HepG2 (cell line): ENCODE data around the gene REPIN1. TPM values are rescaled to one million over a fixed set of nuclear protein-coding genes. Genes with fewer than 3 reads are reported as not detected.

ENCODE experiments used
- AKNA ChIP-seq: sonication (generic); formaldehyde crosslinking; IDR thresholded peaks from 2 replicates; pipeline ENCODE4 v1.4.0; 2020; ENCODE audit warnings: missing genetic modification reagents, borderline replicate concordance
- BHLHE40 ChIP-seq: IDR thresholded peaks from 2 replicates; pipeline ENCODE4 v1.6.1; 2011; ENCODE audit warnings: low read length, improper control_type of control experiment
- DNMT3B ChIP-seq: conservative IDR thresholded peaks from 2 replicates; pipeline ENCODE4 v1.6.1; 2016; ENCODE audit warnings: missing biosample characterization, control low read depth
- E2F2 ChIP-seq: sonication (generic); formaldehyde crosslinking; IDR thresholded peaks from 2 replicates; pipeline ENCODE4 v1.4.0; 2020; ENCODE audit warnings: missing genetic modification reagents, borderline replicate concordance
- GTF2F1 ChIP-seq: fragments of 150-350 bp; IDR thresholded peaks from 2 replicates; pipeline ENCODE4 v1.6.1; 2014; ENCODE audit warnings: low read length
- HNRNPUL1 ChIP-seq: fragments of 200-400 bp; formaldehyde crosslinking; IDR thresholded peaks from 2 replicates; pipeline ENCODE4 v1.6.1; 2017; ENCODE audit warnings: low read depth, mild to moderate bottlenecking, low read length, moderate library complexity
- HOXA3 ChIP-seq: sonication (generic); formaldehyde crosslinking; IDR thresholded peaks from 2 replicates; pipeline ENCODE4 v1.5.0; 2020; ENCODE audit warnings: missing genetic modification reagents
- MYNN ChIP-seq: sonication (generic); formaldehyde crosslinking; IDR thresholded peaks from 2 replicates; pipeline ENCODE4 v1.4.0; 2020; ENCODE audit warnings: mild to moderate bottlenecking, low read depth, missing genetic modification reagents
- PRPF4 ChIP-seq: fragments of 200-400 bp; formaldehyde crosslinking; IDR thresholded peaks from 2 replicates; pipeline ENCODE4 v1.6.1; 2016; ENCODE audit warnings: low read length, low read depth; ENCODE audit not compliant: poor library complexity, severe bottlenecking
- RBFOX2 ChIP-seq: fragments of 200-400 bp; formaldehyde crosslinking; IDR thresholded peaks from 2 replicates; pipeline ENCODE4 v1.6.1; 2017; ENCODE audit warnings: low read depth, mild to moderate bottlenecking, low read length
- RXRB ChIP-seq: IDR thresholded peaks from 2 replicates; pipeline ENCODE4 v1.6.1; 2016; ENCODE audit warnings: borderline replicate concordance, missing genetic modification reagents, missing compliant biosample characterization
- SMAD9 ChIP-seq: sonication (generic); formaldehyde crosslinking; IDR thresholded peaks from 2 replicates; pipeline ENCODE4 v1.5.1; 2020; ENCODE audit warnings: mild to moderate bottlenecking, missing genetic modification reagents
- SRSF4 ChIP-seq: fragments of 200-400 bp; formaldehyde crosslinking; IDR thresholded peaks from one replicate; pipeline ENCODE4 v1.6.1; 2018; ENCODE audit warnings: mild to moderate bottlenecking, low read depth, low read length, moderate library complexity; ENCODE audit not compliant: poor library complexity, severe bottlenecking
- THAP11 ChIP-seq: IDR thresholded peaks from 2 replicates; pipeline ENCODE4 v1.6.1; 2016; ENCODE audit warnings: missing biosample characterization, missing genetic modification reagents
- TRIM24 ChIP-seq: sonication (generic); formaldehyde crosslinking; IDR thresholded peaks from 2 replicates; pipeline ENCODE4 v1.8.0; 2022; ENCODE audit warnings: mild to moderate bottlenecking, missing genetic modification reagents
- ZBTB8A ChIP-seq: sonication (generic); formaldehyde crosslinking; IDR thresholded peaks from 2 replicates; pipeline ENCODE4 v1.4.0; 2020; ENCODE audit warnings: mild to moderate bottlenecking, low read depth, missing genetic modification reagents, borderline replicate concordance
- ZNF275 ChIP-seq: sonication (generic); formaldehyde crosslinking; IDR thresholded peaks from 2 replicates; pipeline ENCODE4 v1.8.0; 2022; ENCODE audit warnings: missing genetic modification reagents, mild to moderate bottlenecking, inconsistent platforms, borderline replicate concordance
- ZNF562 ChIP-seq: sonication (generic); formaldehyde crosslinking; IDR thresholded peaks from 2 replicates; pipeline ENCODE4 v1.8.0; 2022; ENCODE audit warnings: missing genetic modification reagents, borderline replicate concordance
- ZNF878 ChIP-seq: sonication (generic); formaldehyde crosslinking; IDR thresholded peaks from 2 replicates; pipeline ENCODE4 v1.8.1; 2023; ENCODE audit warnings: mild to moderate bottlenecking, missing genetic modification reagents, moderate library complexity
- polyA plus RNA-seq, 8 experiments: library from polyadenylated mRNA; depleted of rRNA in 3 of 8; stranded (reverse) in 7 of 8; unstranded in 1 of 8; fragments of >200 nt; fragmentation: Illumina TruSeq in 4 of 8; extraction: Trizol in 4 of 8; gene quantifications; 2 replicates each; pipeline versions ENCODE4 v1.2.1 to v1.2.3, GENCODE V29; 2011 to 2016; ENCODE audit warnings: low read depth in 4 of 8, missing spikeins in 1 of 8, mixed read lengths in 1 of 8; ENCODE audit not compliant: insufficient read depth in 1 of 8
- total RNA-seq, 5 experiments: library from RNA; depleted of rRNA; stranded (reverse); fragments of >200 nt; fragmentation: Illumina TruSeq; extraction: Trizol; gene quantifications; 2 replicates each; pipeline ENCODE4 v1.2.3, GENCODE V29; 2016; ENCODE audit warnings: low read depth in 1 of 5
- TF ChIP-seq, protein P1 (sequence below): sonication (generic); formaldehyde crosslinking; IDR thresholded peaks from 2 replicates; pipeline ENCODE4 v1.4.0; 2020; ENCODE audit warnings: missing genetic modification reagents, mild to moderate bottlenecking, borderline replicate concordance

REPIN1 gene
- total and polyA plus RNA-seq, 2 of the 13 experiments (the other 11 are each of a cell fraction or from before 2014, with no cell fraction given) = 69.9 to 108 TPM

DNA sequence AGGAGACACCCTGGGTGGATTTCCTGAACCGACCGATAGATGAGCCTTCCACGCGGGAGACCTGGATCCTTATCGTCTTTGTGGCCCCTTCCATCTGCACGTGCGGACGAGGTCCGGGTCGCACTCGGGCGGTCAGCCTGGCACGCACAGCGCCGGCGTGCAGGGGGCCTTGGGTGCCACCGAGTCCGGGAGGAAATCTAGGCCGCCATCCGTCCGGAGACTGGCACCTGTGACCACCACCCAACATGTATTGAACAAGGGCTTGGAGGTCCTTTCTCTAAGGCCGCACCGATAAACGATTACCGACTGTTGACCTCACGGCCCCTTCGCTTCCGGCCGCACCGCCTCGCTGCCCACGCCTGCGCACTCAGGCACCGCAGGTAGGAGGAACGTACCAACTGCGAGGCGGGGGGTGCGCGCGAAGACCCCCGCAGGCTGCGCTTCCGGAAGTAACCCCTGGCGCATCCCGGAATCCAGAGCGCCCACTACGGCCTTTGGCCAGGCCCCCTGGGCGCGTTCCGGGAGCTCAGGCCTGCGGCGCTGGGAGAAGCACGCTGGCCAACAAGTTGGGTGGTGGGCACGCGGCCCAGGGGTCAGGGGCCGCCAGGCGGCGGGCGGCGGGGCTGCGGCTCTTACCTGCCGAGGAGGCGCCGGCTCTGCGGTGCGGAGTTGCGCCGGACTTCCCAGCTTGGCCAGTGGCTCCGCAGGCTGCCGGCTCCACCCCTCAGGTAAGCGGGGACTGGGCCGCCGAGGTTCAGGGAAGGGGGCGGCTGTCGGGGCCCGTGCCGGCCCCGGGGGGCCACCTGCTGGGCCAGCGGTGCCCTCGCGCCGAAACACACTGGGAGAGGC lies 45.6 kb upstream of the REPIN1 start, which contains the start of the genes ACTR3C and LRRC61 (continued):
- TF ChIP-seq AKNA (CRISPR knock-in tag) (no peak; the same call in 1 of the 2 replicates), THAP11 (CRISPR knock-in tag) (peak; percentile 90), PRPF4 (no peak), ZNF562 (CRISPR knock-in tag) (no peak), RBFOX2 (peak; percentile 97), SMAD9 (CRISPR knock-in tag) (0 out of 2 replicates have a peak, but pooled peaks have one; percentile 68), ZNF275 (CRISPR knock-in tag) (peak; percentile 79; the same call in 1 of the 2 replicates), BHLHE40 (peak; percentile 89), DNMT3B (CRISPR knock-in tag) (peak; percentile 19; the same call in 1 of the 2 replicates), RXRB (peak; percentile 59; the same call in 1 of the 2 replicates), MYNN (CRISPR knock-in tag) (0 out of 2 replicates have a peak, but pooled peaks have one; percentile 58), HNRNPUL1 (no peak), ZBTB8A (CRISPR knock-in tag) (no peak; the same call in 1 of the 2 replicates), GTF2F1 (no peak), SRSF4 (no peak), TRIM24 (CRISPR knock-in tag) (no peak), E2F2 (CRISPR knock-in tag) (0 out of 2 replicates have a peak, but pooled peaks have one; percentile 36), HOXA3 (CRISPR knock-in tag) (peak; percentile 90), ZNF878 (CRISPR knock-in tag) (no peak)
- TF ChIP-seq, protein P1, sequence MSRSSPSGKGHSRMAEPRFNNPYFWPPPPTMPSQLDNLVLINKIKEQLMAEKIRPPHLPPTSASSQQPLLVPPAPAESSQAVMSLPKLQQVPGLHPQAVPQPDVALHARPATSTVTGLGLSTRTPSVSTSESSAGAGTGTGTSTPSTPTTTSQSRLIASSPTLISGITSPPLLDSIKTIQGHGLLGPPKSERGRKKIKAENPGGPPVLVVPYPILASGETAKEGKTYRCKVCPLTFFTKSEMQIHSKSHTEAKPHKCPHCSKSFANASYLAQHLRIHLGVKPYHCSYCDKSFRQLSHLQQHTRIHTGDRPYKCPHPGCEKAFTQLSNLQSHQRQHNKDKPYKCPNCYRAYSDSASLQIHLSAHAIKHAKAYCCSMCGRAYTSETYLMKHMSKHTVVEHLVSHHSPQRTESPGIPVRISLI = no peak
